K562 (cell line): Measurements from ENCODE around the gene COL15A1. TPM values are rescaled to one million over a fixed set of nuclear protein-coding genes. Genes with fewer than 3 reads are reported as not detected.

Experiments used
- CCAR2 ChIP-seq: fragments of 200-400 bp; formaldehyde crosslinking; IDR thresholded peaks from 2 replicates; pipeline ENCODE4 v1.6.1; 2017; ENCODE audit warnings: mild to moderate bottlenecking, low read depth, low read length
- CHCHD3 ChIP-seq: fragments of 250-450 bp; sonication (Bioruptor Pico); IDR thresholded peaks from 2 replicates; pipeline ENCODE4 v2.1.2; 2022; ENCODE audit warnings: mild to moderate bottlenecking
- FOXK1 ChIP-seq: sonication (generic); formaldehyde crosslinking; IDR thresholded peaks from 2 replicates; pipeline ENCODE4 v1.8.0; 2022; ENCODE audit warnings: missing genetic modification reagents, mild to moderate bottlenecking, borderline replicate concordance
- GATAD2B ChIP-seq: fragments of 450-650 bp; IDR thresholded peaks from 2 replicates; pipeline ENCODE4 v1.6.1; 2017; ENCODE audit warnings: mild to moderate bottlenecking, borderline replicate concordance
- MECOM ChIP-seq: fragments of 250-450 bp; sonication (Bioruptor Pico); IDR thresholded peaks from 2 replicates; pipeline ENCODE4 v1.8.0; 2022; ENCODE audit warnings: inconsistent platforms
- MYNN ChIP-seq, 2 experiments: sonication (generic); formaldehyde crosslinking in 1 of 2; IDR thresholded peaks; 2 replicates each; pipeline versions ENCODE4 v1.5.0 to v1.6.1; 2016 to 2020; ENCODE audit warnings: antibody characterized with exemption in 1 of 2, missing genetic modification reagents in 1 of 2
- PURB ChIP-seq: sonication (generic); formaldehyde crosslinking; IDR thresholded peaks from 2 replicates; pipeline ENCODE4 v1.9.0; 2021; ENCODE audit warnings: low read depth, mild to moderate bottlenecking, missing genetic modification reagents
- SMAD3 ChIP-seq: fragments of 450-650 bp; formaldehyde crosslinking; conservative IDR thresholded peaks from 2 replicates; pipeline ENCODE4 v1.4.0; 2020; ENCODE audit warnings: mild to moderate bottlenecking
- SMARCA5 ChIP-seq: fragments of 450-650 bp; IDR thresholded peaks from 2 replicates; pipeline ENCODE4 v1.6.1; 2016
- TAF7 ChIP-seq: fragments of 450-650 bp; IDR thresholded peaks from 2 replicates; pipeline ENCODE4 v1.6.1; 2016; ENCODE audit warnings: missing genetic modification characterization, missing compliant biosample characterization
- TCFL5 ChIP-seq: fragments of 250-450 bp; sonication (Bioruptor Pico); conservative IDR thresholded peaks from 2 replicates; pipeline ENCODE4 v1.6.1; 2021; ENCODE audit warnings: mild to moderate bottlenecking, moderate library complexity, matching md5 sums
- WHSC1 ChIP-seq: IDR thresholded peaks from one replicate; pipeline ENCODE4 v1.6.1; 2012; ENCODE audit warnings: low read length, control low read depth, inconsistent platforms
- ZBTB9 ChIP-seq: fragments of 450-650 bp; formaldehyde crosslinking; IDR thresholded peaks from 2 replicates; pipeline ENCODE4 v1.4.0; 2020; ENCODE audit warnings: mild to moderate bottlenecking, moderate library complexity
- ZNF140 ChIP-seq: fragments of 250-450 bp; sonication (Bioruptor Pico); IDR thresholded peaks from 2 replicates; pipeline ENCODE4 v1.8.0; 2021; ENCODE audit warnings: moderate library complexity, mild to moderate bottlenecking, inconsistent platforms
- ZNF318 ChIP-seq, 2 experiments: fragments of 450-650 bp; IDR thresholded peaks; 2 replicates each; pipeline ENCODE4 v1.6.1; 2016; ENCODE audit warnings: mild to moderate bottlenecking in 2 of 2, borderline replicate concordance in 1 of 2, low read depth in 1 of 2, moderate library complexity in 1 of 2
- ZNF79 ChIP-seq: fragments of 250-450 bp; sonication (Bioruptor Pico); IDR thresholded peaks from 2 replicates; pipeline ENCODE4 v1.4.0; 2020; ENCODE audit warnings: low read depth, mild to moderate bottlenecking, moderate library complexity
- polyA plus RNA-seq, 8 experiments: library from polyadenylated mRNA; depleted of rRNA in 4 of 8; stranded (reverse) in 5 of 8; unstranded in 3 of 8; fragments of >200 nt; fragmentation: Nextera tagmentation in 2 of 8; fragmentation: Illumina TruSeq in 1 of 8; extraction: Ambion mirVana in 2 of 8; extraction: Trizol in 1 of 8; gene quantifications; 2 replicates each; pipeline versions ENCODE4 v1.2.1 to v1.2.3, GENCODE V29; 2011 to 2014; ENCODE audit warnings: inconsistent platforms in 1 of 8, missing spikeins in 1 of 8
- total RNA-seq, 7 experiments: library from RNA; depleted of rRNA in 6 of 7; stranded (reverse); fragments of >200 nt in 6 of 7; fragmentation: Illumina TruSeq in 2 of 7; extraction: Trizol in 2 of 7; gene quantifications; 2 replicates each; pipeline versions ENCODE4 v1.2.1 to v1.2.3, GENCODE V29; 2011 to 2021; ENCODE audit warnings: low replicate concordance in 1 of 7

Gene COL15A1
- total and polyA plus RNA-seq, 9 of the 15 experiments (the other 6 are each of a cell fraction or from before 2014, with no cell fraction given), result 0.46 to 5.1 (median 2.6) TPM

GRCh38 chr9:99073985-99074901, 130.5 kb downstream of the COL15A1 start (continued):
- peak; percentile 82; the same call in 1 of the 2 replicates for TF ChIP-seq TCFL5
- peak; percentile 92 for TF ChIP-seq MECOM (CRISPR knock-in tag)
- TF ChIP-seq ZNF79 (CRISPR knock-in tag), result peak; percentile 80
- TF ChIP-seq ZNF318 (IDR thresholded peaks at IDR 0.05; ENCODE audit: borderline replicate concordance in 1 of 2, low read depth in 1 of 2), result 0 out of 4 replicates have a peak, but pooled peaks of 1 of the 2 experiments have one; percentile 14
- no peak for TF ChIP-seq ZNF140
- TF ChIP-seq CCAR2, result no peak
- no peak for TF ChIP-seq WHSC1
- TF ChIP-seq MYNN (IDR thresholded peaks at IDR 0.05), result 0 out of 2 replicates have a peak, but pooled peaks have one; percentile 28
- TF ChIP-seq MYNN (CRISPR knock-in tag; IDR thresholded peaks at IDR 0.05), result no peak
- no peak for TF ChIP-seq SMARCA5
- TF ChIP-seq ZBTB9 (CRISPR knock-in tag), result peak; percentile 87
- TF ChIP-seq GATAD2B, result no peak
- TF ChIP-seq SMAD3, result peak; percentile 90
- TF ChIP-seq FOXK1 (CRISPR knock-in tag), result no peak; the same call in 1 of the 2 replicates
- peak; percentile 89; the same call in 1 of the 2 replicates for TF ChIP-seq CHCHD3
- TF ChIP-seq PURB, result no peak
- TF ChIP-seq TAF7, result peak; percentile 70; the same call in 1 of the 2 replicates
